ENCODE data around the gene UTP20.

Gene UTP20

GRCh38 chr12:101298426-101298825 is 18.5 kb downstream of the UTP20 start:
- Histone ChIP-seq H3K4me1 (ENCODE audit: insufficient read depth, low read length) (no peaks in the 10 kb centered on the region), H3K9ac (ENCODE audit: low read depth, low read length) (no peak overlapping the region), H3K9me3 (ENCODE audit: control insufficient read depth, insufficient read depth, low read length) (no peaks in the 10 kb centered on the region), H3K36me3 (ENCODE audit: insufficient read depth, low read length) (peaks cover 5% of the 10 kb centered on the region)

- Histone ChIP-seq H3K9ac (ENCODE audit: low read depth, low read length) (no peak overlapping the region), H3K36me3 (ENCODE audit: insufficient read depth, low read length) (peaks cover 7% of the 10 kb centered on the region), H3K9me3 (ENCODE audit: control insufficient read depth, insufficient read depth, low read length) (no peaks in the 10 kb centered on the region), H3K4me1 (ENCODE audit: insufficient read depth, low read length) (no peaks in the 10 kb centered on the region)
These were observed 19.4 kb downstream of the UTP20 start for GRCh38 chr12:101299346-101299745.

- Histone ChIP-seq H3K4me1 (ENCODE audit: insufficient read depth, low read length) (no peaks in the 10 kb centered on the region), H3K36me3 (ENCODE audit: insufficient read depth, low read length) (peaks cover 7% of the 10 kb centered on the region), H3K9ac (ENCODE audit: low read depth, low read length) (no peak overlapping the region), H3K9me3 (ENCODE audit: control insufficient read depth, insufficient read depth, low read length) (no peaks in the 10 kb centered on the region)
These were observed 20.0 kb downstream of the UTP20 start for GRCh38 chr12:101299931-101300330.

GRCh38 chr12:101302741-101303140 is 22.8 kb downstream of the UTP20 start:
- no peaks in the 10 kb centered on the region for H3K4me1 ChIP-seq (ENCODE audit: insufficient read depth, low read length)
- H3K9ac ChIP-seq (ENCODE audit: low read depth, low read length): no peak overlapping the region
- H3K36me3 ChIP-seq (ENCODE audit: insufficient read depth, low read length): peaks cover 12% of the 10 kb centered on the region
- H3K9me3 ChIP-seq (ENCODE audit: control insufficient read depth, insufficient read depth, low read length): no peaks in the 10 kb centered on the region

GRCh38 chr12:101305226-101305779 is 25.4 kb downstream of the UTP20 start:
- peaks cover 9% of the 10 kb centered on the region for H3K36me3 ChIP-seq (ENCODE audit: insufficient read depth, low read length)
- no peaks in the 10 kb centered on the region for H3K9me3 ChIP-seq (ENCODE audit: control insufficient read depth, insufficient read depth, low read length)
- H3K9ac ChIP-seq (ENCODE audit: low read depth, low read length): no peak overlapping the region
- H3K4me1 ChIP-seq (ENCODE audit: insufficient read depth, low read length): no peaks in the 10 kb centered on the region

- H3K9ac ChIP-seq (ENCODE audit: low read depth, low read length): no peak overlapping the region
- H3K9me3 ChIP-seq (ENCODE audit: control insufficient read depth, insufficient read depth, low read length): no peaks in the 10 kb centered on the region
- H3K36me3 ChIP-seq (ENCODE audit: insufficient read depth, low read length): peaks cover 13% of the 10 kb centered on the region
- H3K4me1 ChIP-seq (ENCODE audit: insufficient read depth, low read length): no peaks in the 10 kb centered on the region
These were observed 25.9 kb downstream of the UTP20 start for GRCh38 chr12:101305794-101306193.

- no peaks in the 10 kb centered on the region for H3K4me1 ChIP-seq (ENCODE audit: insufficient read depth, low read length)
- H3K9me3 ChIP-seq (ENCODE audit: control insufficient read depth, insufficient read depth, low read length): no peaks in the 10 kb centered on the region
- H3K9ac ChIP-seq (ENCODE audit: low read depth, low read length): no peak overlapping the region
- H3K36me3 ChIP-seq (ENCODE audit: insufficient read depth, low read length): peaks cover 6% of the 10 kb centered on the region
These were observed 42.6 kb downstream of the UTP20 start for GRCh38 chr12:101322480-101322879.

- H3K4me1 ChIP-seq (ENCODE audit: insufficient read depth, low read length): no peaks in the 10 kb centered on the region
- H3K9ac ChIP-seq (ENCODE audit: low read depth, low read length): no peak overlapping the region
- H3K9me3 ChIP-seq (ENCODE audit: control insufficient read depth, insufficient read depth, low read length): no peaks in the 10 kb centered on the region
- H3K36me3 ChIP-seq (ENCODE audit: insufficient read depth, low read length): peaks cover 11% of the 10 kb centered on the region
These were observed 43.4 kb downstream of the UTP20 start for GRCh38 chr12:101323255-101323654.

- Histone ChIP-seq H3K4me1 (ENCODE audit: insufficient read depth, low read length) (no peaks in the 10 kb centered on the region), H3K9ac (ENCODE audit: low read depth, low read length) (no peak overlapping the region), H3K36me3 (ENCODE audit: insufficient read depth, low read length) (peaks cover 21% of the 10 kb centered on the region), H3K9me3 (ENCODE audit: control insufficient read depth, insufficient read depth, low read length) (no peaks in the 10 kb centered on the region)
These were observed 45.7 kb downstream of the UTP20 start for GRCh38 chr12:101325590-101325989.

- Histone ChIP-seq H3K9ac (ENCODE audit: low read depth, low read length) (no peak overlapping the region), H3K9me3 (ENCODE audit: control insufficient read depth, insufficient read depth, low read length) (no peaks in the 10 kb centered on the region), H3K4me1 (ENCODE audit: insufficient read depth, low read length) (no peaks in the 10 kb centered on the region), H3K36me3 (ENCODE audit: insufficient read depth, low read length) (peaks cover 21% of the 10 kb centered on the region)
These were observed 47.1 kb downstream of the UTP20 start for GRCh38 chr12:101327051-101327450.

GRCh38 chr12:101327546-101327945 is 47.6 kb downstream of the UTP20 start:
- Histone ChIP-seq H3K36me3 (ENCODE audit: insufficient read depth, low read length) (peaks cover 21% of the 10 kb centered on the region), H3K9me3 (ENCODE audit: control insufficient read depth, insufficient read depth, low read length) (no peaks in the 10 kb centered on the region), H3K4me1 (ENCODE audit: insufficient read depth, low read length) (no peaks in the 10 kb centered on the region), H3K9ac (ENCODE audit: low read depth, low read length) (no peak overlapping the region)

- peaks cover 21% of the 10 kb centered on the region for H3K36me3 ChIP-seq (ENCODE audit: insufficient read depth, low read length)
- no peak overlapping the region for H3K9ac ChIP-seq (ENCODE audit: low read depth, low read length)
- no peaks in the 10 kb centered on the region for H3K4me1 ChIP-seq (ENCODE audit: insufficient read depth, low read length)
- no peaks in the 10 kb centered on the region for H3K9me3 ChIP-seq (ENCODE audit: control insufficient read depth, insufficient read depth, low read length)
These were observed 49.0 kb downstream of the UTP20 start for GRCh38 chr12:101328917-101329316.

GRCh38 chr12:101330631-101331030 is 50.7 kb downstream of the UTP20 start:
- Histone ChIP-seq H3K9me3 (ENCODE audit: control insufficient read depth, insufficient read depth, low read length) (no peaks in the 10 kb centered on the region), H3K4me1 (ENCODE audit: insufficient read depth, low read length) (peaks cover 3% of the 10 kb centered on the region; the same call in 1 of the 2 replicates), H3K36me3 (ENCODE audit: insufficient read depth, low read length) (peaks cover 18% of the 10 kb centered on the region), H3K9ac (ENCODE audit: low read depth, low read length) (no peak overlapping the region)

- Histone ChIP-seq H3K36me3 (ENCODE audit: insufficient read depth, low read length) (peaks cover 4% of the 10 kb centered on the region), H3K4me1 (ENCODE audit: insufficient read depth, low read length) (peaks cover 6% of the 10 kb centered on the region; the same call in 1 of the 2 replicates), H3K9me3 (ENCODE audit: control insufficient read depth, insufficient read depth, low read length) (no peaks in the 10 kb centered on the region), H3K9ac (ENCODE audit: low read depth, low read length) (no peak overlapping the region)
These were observed 56.5 kb downstream of the UTP20 start for GRCh38 chr12:101336437-101336836.

GRCh38 chr12:101338087-101338486 is 58.2 kb downstream of the UTP20 start:
- Histone ChIP-seq H3K9ac (ENCODE audit: low read depth, low read length) (no peak overlapping the region), H3K9me3 (ENCODE audit: control insufficient read depth, insufficient read depth, low read length) (no peaks in the 10 kb centered on the region), H3K4me1 (ENCODE audit: insufficient read depth, low read length) (peaks cover 6% of the 10 kb centered on the region; the same call in 1 of the 2 replicates), H3K36me3 (ENCODE audit: insufficient read depth, low read length) (peaks cover 4% of the 10 kb centered on the region)

GRCh38 chr12:101343893-101344292 is 64.0 kb downstream of the UTP20 start:
- H3K9ac ChIP-seq (ENCODE audit: low read depth, low read length): no peak overlapping the region
- no peaks in the 10 kb centered on the region for H3K4me1 ChIP-seq (ENCODE audit: insufficient read depth, low read length)
- peaks cover 3% of the 10 kb centered on the region for H3K36me3 ChIP-seq (ENCODE audit: insufficient read depth, low read length)
- no peaks in the 10 kb centered on the region for H3K9me3 ChIP-seq (ENCODE audit: control insufficient read depth, insufficient read depth, low read length)
